Right lobe of liver (tissue), 6 donors: ENCODE measurements around the gene PDE4B. TPM values are rescaled to one million over a fixed set of nuclear protein-coding genes. Genes with fewer than 3 reads are reported as not detected.

Experiments
- ATAC-seq, 4 donors: fragments of 200-7000 bp; cut with Tn5 transposase; one replicate each; pipeline ENCODE4 v1.9.1; 2020; ENCODE audit warnings: mild to moderate bottlenecking in 4 of 4, moderate library complexity in 4 of 4
- DNase-seq, 3 donors: peaks; one replicate each; pipeline ENCODE4 v3.0.0-alpha.2; 2020
- H3K27ac ChIP-seq, 3 donors: fragments of 200-600 bp; one replicate each; pipeline ENCODE4 v1.8.0; 2022
- H3K27me3 ChIP-seq, 2 donors: fragments of 200-600 bp; one replicate each; pipeline ENCODE4 v1.8.0; 2022
- H3K36me3 ChIP-seq, 4 donors: fragments of 200-600 bp; sonication (generic) in 1 of 4; one replicate each; pipeline versions ENCODE4 v1.5.1 to v1.8.0; 2017 to 2022; ENCODE audit warnings: control low read depth in 1 of 4
- H3K4me1 ChIP-seq, 4 donors: fragments of 200-600 bp; sonication (generic) in 1 of 4; one replicate each; pipeline versions ENCODE4 v1.5.1 to v1.8.0; 2017 to 2022; ENCODE audit warnings: control low read depth in 1 of 4
- H3K4me3 ChIP-seq, 3 donors: fragments of 200-600 bp; one replicate each; pipeline ENCODE4 v1.8.0; 2022
- H3K9me3 ChIP-seq, 4 donors: fragments of 200-600 bp; sonication (generic) in 1 of 4; one replicate each; pipeline versions ENCODE4 v1.5.1 to v1.8.0; 2017 to 2022; ENCODE audit warnings: control low read depth in 1 of 4
- POLR2A ChIP-seq: fragments of 450-650 bp; IDR thresholded peaks from one replicate; pipeline ENCODE4 v1.6.1; 2017; ENCODE audit warnings: antibody characterized with exemption, mild to moderate bottlenecking
- WGBS: methylation state at CpG from one replicate; pipeline ENCODE4 v1.1.6; 2018; ENCODE audit warnings: low coverage, low lambda C conversion rate; ENCODE audit not compliant: insufficient coverage; ENCODE audit errors: missing lambda C conversion rate; 5-methylcytosine and 5-hydroxymethylcytosine counted together
- intact Hi-C, 2 donors: fragments of 100-400 bp; cut with DNase I; formaldehyde crosslinking; loops; one replicate each; pipeline versions ENCODE4 v1.11.2 to v1.14.1; 2022
- total RNA-seq, 6 experiments: library from RNA; depleted of rRNA in 2 of 6; stranded (reverse); fragments of >200 nt in 2 of 6; fragmentation: NEBNext Ultra II Directional in 3 of 6; extraction: Animal tissue kit (Norgen Biotek cat#: 25700) in 3 of 6; gene quantifications; one replicate each; pipeline versions ENCODE4 v1.1.0 to v1.2.4, GENCODE V29; 2016 to 2023
- TF ChIP-seq, protein P1 (sequence below), 4 donors: fragments of 200-600 bp in 3 of 4; fragments of 450-650 bp in 1 of 4; IDR thresholded peaks; one replicate each; pipeline versions ENCODE4 v1.5.1 to v1.8.0; 2016 to 2022; ENCODE audit warnings: antibody characterized with exemption in 4 of 4, mild to moderate bottlenecking in 2 of 4
- donor health status: DM: no; HTN: yes; CAD: no.
- donor health status: DM: no; HTN: no; CAD: no.
- donor health status: DM: no; HTN: no; CAD: no.
- donor health status: DM: no; HTN: yes; CAD: no.
- donor health status: DM: no; HTN: yes; CAD: no.

PDE4B gene
- total RNA-seq, 6 experiments from 2014 or later, result 1.4 to 6.4 (median 2.4) TPM

GRCh38 chr1:66176012-66176715, 383.5 kb downstream of the PDE4B start:
- H3K27me3 ChIP-seq, result no peaks in the 10 kb centered on the region
- no peaks in the 10 kb centered on the region for H3K36me3 ChIP-seq
- WGBS, result 29% methylated on average over 4 of the region's 5 CpGs
- intact Hi-C loops, result no loop called here
- H3K4me3 ChIP-seq, result no peak overlapping the region
- H3K27ac ChIP-seq, result no peak overlapping the region
- no peaks in the 10 kb centered on the region for H3K9me3 ChIP-seq
- H3K4me1 ChIP-seq, result no peaks in the 10 kb centered on the region
- TF ChIP-seq POLR2A, result no peak
- TF ChIP-seq, protein P1, sequence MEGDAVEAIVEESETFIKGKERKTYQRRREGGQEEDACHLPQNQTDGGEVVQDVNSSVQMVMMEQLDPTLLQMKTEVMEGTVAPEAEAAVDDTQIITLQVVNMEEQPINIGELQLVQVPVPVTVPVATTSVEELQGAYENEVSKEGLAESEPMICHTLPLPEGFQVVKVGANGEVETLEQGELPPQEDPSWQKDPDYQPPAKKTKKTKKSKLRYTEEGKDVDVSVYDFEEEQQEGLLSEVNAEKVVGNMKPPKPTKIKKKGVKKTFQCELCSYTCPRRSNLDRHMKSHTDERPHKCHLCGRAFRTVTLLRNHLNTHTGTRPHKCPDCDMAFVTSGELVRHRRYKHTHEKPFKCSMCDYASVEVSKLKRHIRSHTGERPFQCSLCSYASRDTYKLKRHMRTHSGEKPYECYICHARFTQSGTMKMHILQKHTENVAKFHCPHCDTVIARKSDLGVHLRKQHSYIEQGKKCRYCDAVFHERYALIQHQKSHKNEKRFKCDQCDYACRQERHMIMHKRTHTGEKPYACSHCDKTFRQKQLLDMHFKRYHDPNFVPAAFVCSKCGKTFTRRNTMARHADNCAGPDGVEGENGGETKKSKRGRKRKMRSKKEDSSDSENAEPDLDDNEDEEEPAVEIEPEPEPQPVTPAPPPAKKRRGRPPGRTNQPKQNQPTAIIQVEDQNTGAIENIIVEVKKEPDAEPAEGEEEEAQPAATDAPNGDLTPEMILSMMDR (IDR thresholded peaks at IDR 0.05), result no peak
- ATAC-seq, result peak; percentile 51 to 88 (median 67)
- no peak for DNase-seq

DNA sequence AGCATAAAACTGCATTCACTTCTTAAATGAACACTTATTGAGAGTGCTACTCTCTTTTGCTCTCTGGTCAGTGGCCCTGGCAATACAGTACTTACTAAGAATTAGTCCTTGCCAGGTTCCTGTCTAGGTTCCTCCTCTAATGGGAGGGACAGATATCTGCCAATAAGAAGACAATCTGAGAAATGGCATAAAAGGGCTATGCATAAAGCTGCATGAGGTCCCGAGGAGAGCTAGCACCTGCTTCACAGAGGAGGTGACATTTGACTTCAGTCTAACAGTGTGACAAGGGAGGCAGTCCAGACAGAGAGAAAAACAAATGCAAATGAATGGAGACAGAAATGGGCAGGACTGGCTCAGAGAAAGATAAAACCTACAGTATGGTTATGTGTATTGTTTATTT, 384.1 kb downstream of the PDE4B start:
- Histone ChIP-seq H3K27me3 (no peaks in the 10 kb centered on the region), H3K4me1 (no peaks in the 10 kb centered on the region), H3K9me3 (no peaks in the 10 kb centered on the region), H3K36me3 (no peaks in the 10 kb centered on the region), H3K27ac (no peak overlapping the region), H3K4me3 (no peak overlapping the region)
- intact Hi-C loops, result no loop called here
- DNase-seq (no peak), ATAC-seq (no peak)
- TF ChIP-seq, protein P1 (IDR thresholded peaks at IDR 0.05), result no peak
- no peak for TF ChIP-seq POLR2A
- WGBS, result 52% methylated on average over 1 of the region's 1 CpG

GRCh38 chr1:66177510-66177909, 384.8 kb downstream of the PDE4B start:
- no peaks in the 10 kb centered on the region for H3K4me1 ChIP-seq
- ATAC-seq (peak in 2 of 4 donors; percentile 16 to 17), DNase-seq (no peak)
- no peak for TF ChIP-seq POLR2A
- no peaks in the 10 kb centered on the region for H3K27me3 ChIP-seq
- intact Hi-C loops, result no loop called here
- WGBS, result 28% methylated on average over 2 of the region's 2 CpGs
- no peak overlapping the region for H3K4me3 ChIP-seq
- no peaks in the 10 kb centered on the region for H3K9me3 ChIP-seq
- H3K27ac ChIP-seq, result no peak overlapping the region
- H3K36me3 ChIP-seq, result no peaks in the 10 kb centered on the region

GRCh38 chr1:66182026-66182425, 389.3 kb downstream of the PDE4B start:
- no peak for DNase-seq
- Histone ChIP-seq H3K27me3 (no peaks in the 10 kb centered on the region), H3K9me3 (no peaks in the 10 kb centered on the region), H3K4me3 (no peak overlapping the region), H3K27ac (no peak overlapping the region), H3K4me1 (no peaks in the 10 kb centered on the region), H3K36me3 (no peaks in the 10 kb centered on the region)
- ATAC-seq, result no peak
- 21% methylated on average over 4 of the region's 4 CpGs for WGBS
- TF ChIP-seq, protein P1 (IDR thresholded peaks at IDR 0.05), result no peak
- TF ChIP-seq POLR2A, result no peak
- intact Hi-C loops, result no loop called here

DNA sequence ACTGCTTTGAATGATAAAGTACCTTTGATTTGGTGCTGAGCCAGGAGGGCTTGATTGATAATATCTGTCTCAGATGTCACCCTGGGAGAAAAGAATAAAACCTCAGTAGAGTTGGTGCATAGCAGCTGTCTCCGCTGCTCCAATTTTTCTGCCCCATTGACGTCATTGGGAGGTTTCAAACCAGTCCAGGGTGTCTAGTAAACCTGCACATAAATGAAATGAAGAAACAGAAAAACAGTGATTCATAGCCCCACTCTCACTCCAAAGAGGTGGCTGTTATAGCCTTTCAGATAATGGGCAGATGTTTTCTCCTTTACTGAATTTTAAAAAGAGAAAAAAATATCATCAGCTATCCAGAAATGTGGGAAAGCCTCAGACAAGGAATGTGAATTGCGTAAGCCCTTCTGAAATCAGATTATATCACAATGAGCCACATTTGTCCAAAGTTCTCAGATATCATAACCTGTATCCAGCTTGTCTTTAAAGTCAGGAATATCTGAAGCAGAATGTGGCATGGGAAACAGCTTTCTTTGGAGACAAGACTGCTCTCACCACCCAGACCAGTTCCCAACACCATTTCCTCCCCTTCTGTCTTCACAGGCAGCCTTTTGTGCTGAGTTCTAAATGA, 390.0 kb downstream of the PDE4B start:
- peak overlapping the region in 2 of 3 donors; percentile 6 to 29 for H3K27ac ChIP-seq
- no peak overlapping the region for H3K4me3 ChIP-seq
- no peaks in the 10 kb centered on the region for H3K4me1 ChIP-seq
- intact Hi-C loops, result no loop called here
- no peak for TF ChIP-seq POLR2A
- TF ChIP-seq, protein P1 (IDR thresholded peaks at IDR 0.05), result no peak
- DNase-seq (no peak), ATAC-seq (peak in 3 of 4 donors; percentile 50 to 84 (median 69))
- no peaks in the 10 kb centered on the region for H3K36me3 ChIP-seq
- WGBS, result 40% methylated on average over 3 of the region's 3 CpGs
- no peaks in the 10 kb centered on the region for H3K9me3 ChIP-seq
- no peaks in the 10 kb centered on the region for H3K27me3 ChIP-seq
